KBM-7 (cell line): ENCODE measurements around the gene EFCAB12.
"Not testable (repeated sequence)": the region's sequence is repeated elsewhere in the genome, so short reads cannot be mapped to it uniquely, and the experiment has no call there.

Source experiments
- DNase-seq: peaks from one replicate; pipeline ENCODE4 v3.0.0-alpha.2; 2015
- in situ Hi-C: fragments of 300-500 bp; cut with MboI; formaldehyde crosslinking; loops from 2 replicates; pipeline ENCODE4 v1.14.3; 2020; ENCODE audit warnings: low sequenced_read_pairs, low pct_unique_long_range_greater_than_20kb, mixed read lengths

Gene EFCAB12

DNA sequence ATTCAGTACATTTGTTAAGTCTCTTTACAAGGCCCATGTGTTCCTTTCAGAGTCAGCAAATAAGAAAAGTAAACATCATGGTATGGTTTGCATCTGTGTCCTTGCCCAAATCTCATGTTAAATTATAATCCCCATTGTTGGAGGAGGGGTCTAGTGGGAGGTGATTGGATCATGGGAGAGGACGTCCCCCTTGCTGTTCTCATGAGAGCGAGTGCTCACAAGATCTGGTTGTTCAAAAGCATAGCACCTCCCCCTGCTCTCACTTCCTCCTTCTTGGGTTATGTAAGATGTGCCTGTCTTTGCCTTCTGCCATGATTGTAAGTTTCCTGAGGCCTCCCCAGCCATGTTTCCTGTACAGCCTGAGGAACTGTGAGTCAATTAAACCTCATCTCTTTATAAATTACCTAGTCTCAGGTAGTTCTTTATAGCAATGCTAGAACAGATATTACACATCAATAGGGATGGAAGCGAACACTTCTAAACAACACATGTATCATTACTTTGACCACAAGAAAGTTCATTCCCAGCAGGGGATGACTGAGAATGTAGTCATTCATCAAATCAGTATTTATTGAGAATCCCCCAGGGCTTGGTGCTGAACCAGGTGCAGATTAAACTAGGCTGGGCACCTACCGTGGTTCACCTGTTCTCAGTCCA lies 4.1 kb downstream of the EFCAB12 start:
- DNase-seq: peak; percentile 82
- in situ Hi-C loops: no loop called here

DNA sequence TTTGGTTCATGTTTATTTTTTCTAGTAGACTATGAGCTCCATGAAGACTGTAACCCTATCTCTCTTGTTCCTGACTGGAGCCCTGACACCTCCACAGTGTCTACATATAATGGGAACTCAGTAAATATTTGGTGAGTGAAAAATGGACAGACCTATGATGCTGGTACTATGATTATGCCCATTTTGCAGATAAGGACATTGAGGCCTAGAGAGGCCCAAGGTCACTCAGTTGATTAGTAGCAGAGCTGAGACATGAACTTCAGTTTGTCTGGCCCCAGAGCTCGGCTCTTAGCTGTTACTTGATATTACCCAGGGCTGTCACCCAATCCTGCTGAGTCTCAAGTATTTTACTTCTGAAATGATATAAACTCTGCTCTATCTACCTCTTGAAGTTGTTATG lies 5.5 kb downstream of the EFCAB12 start:
- no peak for DNase-seq
- in situ Hi-C loops: no loop called here

DNA sequence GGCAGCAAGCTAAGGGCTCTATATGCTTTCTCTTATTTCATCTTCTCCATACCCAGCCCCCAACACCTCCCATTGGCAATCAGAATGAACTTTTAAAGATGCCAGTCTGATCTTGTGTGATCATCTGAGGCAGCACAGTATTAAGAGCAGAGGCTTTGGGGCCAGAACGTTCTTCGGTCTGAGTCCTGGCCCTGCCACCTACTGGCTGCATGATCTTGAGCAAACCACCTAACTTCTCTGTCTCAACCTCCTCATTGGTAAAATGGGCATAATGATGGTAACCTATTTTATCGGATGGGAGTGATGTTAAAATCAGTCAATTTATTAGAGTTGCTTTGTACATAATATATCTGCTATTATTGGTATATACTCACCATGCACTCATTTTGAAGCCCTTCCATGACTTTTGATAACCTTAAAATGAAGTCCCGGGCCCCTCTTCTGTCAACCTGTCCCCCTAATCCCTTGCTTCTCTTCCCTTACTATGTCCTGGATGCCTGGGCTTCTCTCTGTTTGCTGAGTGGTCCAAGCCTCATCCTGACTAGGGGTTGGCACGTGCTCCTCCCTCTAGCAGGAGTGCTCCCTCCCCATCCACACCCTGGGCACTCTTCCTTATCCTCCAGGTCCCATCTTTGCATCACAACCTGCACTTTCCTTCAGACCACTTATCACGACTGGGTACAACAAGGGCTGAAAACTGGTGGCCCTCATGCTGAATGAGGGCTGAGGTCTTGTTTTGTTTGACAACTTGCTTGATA lies 6.3 kb downstream of the EFCAB12 start:
- no peak for DNase-seq
- in situ Hi-C loops: no loop called here

DNA sequence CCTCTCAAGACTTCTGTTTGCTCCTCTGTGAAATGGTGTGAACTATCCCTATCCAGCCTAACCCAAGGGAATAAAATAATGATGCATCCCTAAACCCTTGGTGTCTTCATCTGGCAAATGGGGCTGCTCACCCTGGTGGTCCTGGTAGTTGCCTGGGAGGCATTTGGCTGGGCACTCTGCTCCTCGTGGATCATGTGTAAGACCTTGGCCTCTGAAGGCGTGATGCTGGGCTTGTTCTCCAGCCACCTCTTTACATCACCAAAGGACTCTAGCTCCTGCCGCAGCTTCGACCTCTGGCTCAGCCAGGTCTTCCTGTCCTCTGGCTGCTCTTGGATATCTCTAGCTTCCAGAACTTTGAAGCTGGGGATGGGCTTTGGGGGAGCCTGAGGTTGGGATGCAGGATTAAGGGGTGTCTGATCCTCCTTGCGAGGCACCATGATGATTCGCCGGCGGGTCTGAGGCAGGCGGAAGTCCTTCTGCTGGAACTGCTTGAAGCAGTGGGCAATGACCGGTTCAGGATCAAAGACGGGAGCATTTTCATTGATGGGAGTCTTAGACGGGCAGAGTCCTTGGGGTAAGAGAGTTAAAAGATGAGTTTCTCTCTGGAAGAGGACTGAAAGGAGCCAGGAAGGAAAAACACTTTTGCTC lies 7.1 kb downstream of the EFCAB12 start:
- no peak for DNase-seq
- in situ Hi-C loops: no loop called here

DNA sequence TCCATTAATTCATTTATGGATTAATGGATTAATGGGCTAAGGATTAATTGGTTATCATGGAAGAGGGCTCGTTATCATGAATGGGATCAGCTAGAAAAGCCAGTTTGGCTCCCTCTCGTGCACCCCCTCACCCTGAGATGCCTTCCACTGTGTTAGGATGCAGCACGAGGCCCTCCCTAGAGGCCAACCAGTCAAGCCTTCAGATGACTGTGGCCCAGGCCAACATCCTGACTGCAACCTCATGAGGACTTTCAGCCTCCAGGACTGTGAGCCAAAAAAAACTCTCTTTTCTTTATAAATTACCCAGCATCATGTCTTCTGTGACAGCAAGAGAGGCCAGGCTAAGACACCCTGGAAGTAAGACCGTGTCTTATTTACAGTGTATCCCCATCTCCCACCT lies 9.0 kb downstream of the EFCAB12 start:
- in situ Hi-C loops: no loop called here
- no peak for DNase-seq

DNA sequence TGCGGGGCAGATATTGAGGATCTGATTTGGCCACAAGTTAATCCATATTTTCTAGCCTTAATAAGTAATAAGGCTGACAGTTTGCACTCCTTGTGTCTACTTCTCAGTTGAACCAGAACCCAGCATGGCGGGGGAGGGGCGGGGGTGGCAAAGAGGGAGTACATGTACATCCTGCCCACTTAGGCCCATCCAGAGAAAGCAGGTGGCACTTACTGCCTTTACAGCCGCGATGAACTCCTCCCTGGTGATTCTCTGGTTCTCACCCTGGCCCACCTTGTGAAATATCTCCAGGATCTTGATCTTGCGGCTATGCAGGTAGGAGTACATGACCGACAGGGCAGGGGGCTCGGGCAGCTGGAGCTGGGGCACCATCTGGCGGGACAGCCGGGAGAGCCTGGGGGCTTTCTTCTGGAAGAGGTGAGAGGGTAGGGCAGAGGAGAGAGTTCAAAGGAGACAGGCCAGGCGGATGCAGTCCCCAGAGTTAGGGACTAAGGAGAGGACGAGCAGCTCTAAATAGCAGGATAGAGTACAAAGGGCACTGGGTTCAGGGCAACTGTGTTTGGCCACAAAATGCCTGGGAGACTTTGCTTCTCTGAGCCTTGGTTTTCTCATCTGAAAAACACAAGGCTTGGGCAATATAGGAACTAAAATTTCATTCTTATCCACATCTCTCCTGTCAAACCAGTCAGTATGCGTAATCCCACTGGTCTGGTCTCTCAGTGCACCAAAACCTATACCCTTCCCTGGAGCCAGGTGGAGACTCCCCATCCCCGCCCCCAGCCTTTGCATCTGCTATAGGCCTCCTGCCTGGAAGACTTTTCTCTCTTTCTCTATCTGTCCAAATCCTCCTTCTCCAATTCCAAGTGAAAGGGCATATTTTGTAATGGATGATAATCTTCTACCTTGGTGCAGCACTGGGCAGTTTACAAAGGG lies 10.1 kb downstream of the EFCAB12 start:
- no peak for DNase-seq
- in situ Hi-C loops: no loop called here

DNA sequence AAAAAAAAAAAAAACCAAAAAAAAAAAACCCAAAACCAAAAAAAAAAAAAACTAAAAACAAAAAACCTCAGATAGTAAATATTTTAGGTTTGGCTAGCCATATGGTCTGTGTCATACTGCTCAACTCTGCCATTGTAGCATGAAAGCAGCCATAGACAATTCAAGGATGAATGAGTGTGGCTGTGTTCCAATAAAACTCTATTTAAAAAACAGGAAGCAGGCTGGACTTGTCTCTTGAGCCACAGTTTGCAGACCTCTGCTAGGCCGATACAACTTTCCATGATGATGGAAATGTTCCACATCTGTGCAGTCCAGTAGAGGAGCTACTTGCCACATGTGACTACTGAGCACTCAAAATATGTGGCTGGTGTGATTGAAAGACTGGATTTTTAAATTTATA lies 11.1 kb downstream of the EFCAB12 start:
- DNase-seq: peak; percentile 25
- in situ Hi-C loops: no loop called here

DNA sequence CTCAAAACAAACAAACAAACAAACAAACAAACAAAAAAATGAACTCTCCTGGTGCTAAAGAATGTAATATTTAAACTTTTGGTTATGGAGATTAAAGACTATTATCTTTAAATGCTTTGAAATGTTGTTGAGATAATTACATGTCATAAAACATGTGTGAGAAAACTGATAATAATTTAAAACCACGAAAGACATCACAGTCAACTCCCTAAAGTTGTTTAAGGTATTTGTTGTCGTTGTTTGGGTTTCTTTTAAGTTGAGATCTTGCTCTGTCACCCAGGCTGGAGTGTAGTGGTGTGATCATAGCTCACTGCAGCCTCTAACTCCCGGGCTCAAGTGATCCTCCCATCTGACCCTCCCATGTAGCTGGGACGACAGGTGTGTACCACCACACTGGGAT lies 12.0 kb downstream of the EFCAB12 start:
- DNase-seq: no peak
- in situ Hi-C loops: no loop called here

DNA sequence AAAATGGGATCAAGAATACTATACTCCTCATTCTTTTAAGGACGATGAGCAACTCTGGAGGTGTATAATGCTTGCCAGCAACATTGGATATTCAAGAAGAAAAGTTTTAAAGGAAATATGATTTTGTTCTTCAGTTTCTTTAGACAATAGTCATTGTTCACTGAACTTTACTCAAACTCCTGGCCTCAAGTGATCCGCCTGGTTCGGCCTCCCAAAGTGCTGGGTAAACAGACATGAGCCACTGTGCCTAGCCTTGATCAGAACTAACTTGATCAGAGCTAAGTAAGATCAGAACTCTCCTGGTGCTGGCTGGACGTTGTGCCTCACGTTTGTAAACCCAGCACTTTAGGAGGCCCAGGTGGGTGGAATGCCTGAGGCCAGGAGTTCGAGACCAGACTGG lies 12.6 kb downstream of the EFCAB12 start:
- no peak for DNase-seq
- in situ Hi-C loops: no loop called here

DNA sequence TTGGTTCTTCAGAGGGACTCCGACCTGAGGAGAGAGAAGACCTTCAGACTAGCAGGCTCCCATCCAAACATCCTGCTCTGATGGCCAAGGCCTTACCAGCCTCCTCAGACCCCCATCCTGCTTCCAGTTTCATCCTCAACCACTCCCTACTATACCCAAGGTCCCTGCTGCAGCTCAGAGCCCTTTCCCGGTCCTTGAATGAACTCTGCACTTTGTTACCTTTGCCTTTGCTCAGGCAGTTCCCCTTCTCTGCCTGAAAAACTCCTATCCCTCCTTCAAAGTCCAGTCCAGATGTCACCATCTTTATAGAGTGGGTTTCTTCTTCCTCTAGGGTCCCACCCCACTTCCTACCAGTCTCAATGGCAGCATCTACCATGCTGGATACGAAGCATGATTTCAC lies 13.1 kb downstream of the EFCAB12 start:
- in situ Hi-C loops: no loop called here

DNA sequence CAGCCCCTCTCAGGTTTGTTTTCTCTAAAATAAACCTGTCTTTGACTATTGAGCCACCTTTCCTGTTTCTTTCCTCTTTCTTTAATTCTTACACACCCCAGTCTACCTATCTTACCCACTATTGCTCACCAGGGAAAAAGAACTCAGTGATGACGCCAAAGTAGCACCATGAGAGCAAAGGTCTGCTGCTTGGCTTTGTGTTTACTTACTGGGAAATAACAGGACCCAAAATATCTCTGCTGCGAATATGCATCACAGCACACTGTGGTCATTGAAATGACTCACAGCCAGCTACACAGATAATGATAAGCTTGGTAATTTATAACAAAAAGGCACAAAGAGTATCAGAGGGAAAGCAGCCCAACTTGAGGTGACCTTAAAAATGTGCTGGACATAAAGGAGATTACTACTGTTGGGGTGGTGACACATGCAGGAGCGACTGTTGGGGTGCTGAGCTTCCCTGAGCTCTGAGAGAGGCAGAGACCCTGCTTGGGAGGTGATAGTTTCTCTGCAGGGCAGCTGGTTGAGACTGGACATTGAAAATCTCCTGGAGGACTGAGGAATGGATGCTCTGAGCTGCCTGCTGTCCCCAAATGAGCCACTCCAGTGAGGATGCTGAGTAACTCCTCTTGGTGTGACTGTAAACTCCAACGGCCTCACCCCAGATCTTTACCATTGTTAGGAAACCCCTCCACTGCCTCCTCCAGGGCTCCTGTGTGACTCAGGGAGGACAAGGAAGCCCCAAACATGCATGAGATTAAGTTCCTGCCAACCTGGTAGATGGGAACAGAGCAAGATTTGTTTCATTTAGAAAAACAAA lies 14.5 kb downstream of the EFCAB12 start:
- no peak for DNase-seq
- in situ Hi-C loops: no loop called here

More for the DNA sequence above, 13.1 kb downstream of the EFCAB12 start:
- no peak for DNase-seq

DNA sequence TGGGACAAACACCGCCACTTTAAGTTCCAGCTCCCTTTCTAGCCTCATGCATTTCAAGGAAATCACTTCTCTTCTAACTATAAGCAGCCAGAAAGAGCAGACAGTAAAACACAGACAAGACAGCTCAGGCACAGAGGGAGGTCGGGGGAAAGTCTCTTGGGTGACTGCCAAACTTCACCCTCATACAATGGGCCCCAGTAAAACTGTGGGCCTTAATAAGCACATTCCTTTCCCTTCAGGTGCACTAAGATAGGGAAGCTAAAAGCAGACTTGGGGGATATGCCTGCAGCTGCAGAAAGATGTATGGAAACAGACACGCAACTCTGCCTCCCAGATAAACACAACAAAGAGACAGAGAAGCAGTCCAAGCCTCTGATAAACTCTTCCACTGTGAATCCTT lies 15.2 kb downstream of the EFCAB12 start:
- in situ Hi-C loops, DNase-seq: not testable (repeated sequence)

DNA sequence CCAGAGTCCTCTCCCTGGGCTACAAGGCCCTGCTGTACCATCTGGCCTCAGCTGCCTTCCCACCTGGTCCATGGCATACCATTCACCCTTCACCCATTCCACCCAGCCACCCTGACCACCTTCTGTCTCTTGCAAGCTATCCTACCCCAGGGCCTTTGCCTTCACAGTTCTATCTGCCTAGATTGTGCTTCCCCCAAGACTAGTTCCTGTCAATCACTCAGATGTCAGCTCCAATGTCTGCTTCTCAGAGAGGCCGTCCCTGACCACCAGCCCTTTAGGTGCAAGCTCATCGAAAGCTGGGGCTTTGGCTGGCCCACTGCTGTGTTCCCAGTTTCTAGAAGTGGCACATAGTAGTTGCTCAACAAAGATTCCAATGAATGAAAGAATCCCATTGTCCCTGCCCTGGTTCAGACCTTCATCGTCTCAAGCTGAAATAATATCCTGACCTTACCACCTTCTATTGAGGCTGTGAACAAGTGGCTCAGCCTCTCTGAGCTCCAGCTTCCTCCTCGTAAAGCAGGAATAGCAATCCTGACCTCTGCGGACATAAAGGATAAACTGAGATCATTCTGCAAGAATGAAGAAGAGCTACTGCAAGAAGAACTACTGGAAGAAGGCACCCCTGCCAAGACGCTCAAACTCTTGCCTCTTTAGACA lies 15.8 kb downstream of the EFCAB12 start:
- in situ Hi-C loops: no loop called here
- no peak for DNase-seq

DNA sequence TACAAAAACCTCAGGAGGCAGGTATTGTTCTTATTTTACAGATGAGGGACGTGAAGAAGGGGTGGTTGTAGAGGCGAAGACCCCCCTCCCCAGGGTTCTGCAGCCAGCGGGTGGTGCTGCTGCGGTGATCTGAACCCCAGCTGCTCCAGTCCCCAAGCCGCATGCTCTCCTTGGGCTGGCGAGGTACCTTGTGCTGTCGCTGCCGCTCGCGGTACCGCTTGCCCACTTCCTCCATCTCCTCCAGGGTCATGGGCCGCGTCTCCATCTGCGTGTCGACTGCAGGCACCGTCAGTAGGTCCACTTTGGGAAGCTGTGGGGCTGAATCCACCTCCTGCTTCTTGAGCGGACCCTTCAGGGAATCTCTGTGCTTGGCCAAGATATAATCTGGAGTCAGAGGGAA lies 17.5 kb downstream of the EFCAB12 start:
- in situ Hi-C loops: no loop called here
- DNase-seq: no peak

DNA sequence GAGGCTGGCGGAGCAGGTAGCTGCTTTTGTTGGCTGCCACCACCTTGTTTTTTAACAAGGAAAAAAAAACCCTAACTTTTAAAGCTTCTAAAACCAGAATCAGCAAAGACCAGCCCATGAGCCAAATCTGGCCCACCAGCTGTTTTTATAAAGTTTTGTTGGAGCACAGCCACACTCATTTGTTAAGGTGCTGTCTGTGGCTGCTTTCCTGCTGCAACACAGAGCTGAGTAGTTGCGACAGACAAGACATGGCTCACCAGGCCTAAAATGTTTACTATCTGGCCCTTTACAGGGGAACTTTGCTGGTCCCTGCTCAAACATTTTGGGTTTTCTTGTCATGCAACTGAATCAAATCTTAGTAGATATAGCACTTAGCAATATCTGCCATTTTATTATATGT lies 18.9 kb downstream of the EFCAB12 start:
- no peak for DNase-seq
- in situ Hi-C loops: no loop called here

DNA sequence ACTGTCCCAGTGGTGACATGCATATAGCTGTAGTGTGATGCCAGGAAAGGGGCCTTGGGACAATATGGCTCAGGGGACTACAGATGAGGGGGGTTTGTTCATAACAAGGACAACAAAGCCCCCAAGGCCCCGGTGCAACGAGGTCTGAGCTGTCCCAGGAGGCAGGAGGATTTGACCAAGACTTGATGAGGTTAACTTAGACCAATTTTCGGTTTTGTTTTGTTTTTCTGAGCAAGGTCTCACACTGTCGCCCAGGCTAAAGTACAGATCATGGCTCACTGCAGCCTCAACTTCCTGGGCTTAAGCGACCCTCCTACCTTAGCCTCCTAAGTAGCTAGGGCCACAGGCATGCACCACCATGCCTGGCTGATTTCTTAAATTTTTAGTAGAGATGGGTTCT lies 23.8 kb downstream of the EFCAB12 start:
- DNase-seq: no peak

DNA sequence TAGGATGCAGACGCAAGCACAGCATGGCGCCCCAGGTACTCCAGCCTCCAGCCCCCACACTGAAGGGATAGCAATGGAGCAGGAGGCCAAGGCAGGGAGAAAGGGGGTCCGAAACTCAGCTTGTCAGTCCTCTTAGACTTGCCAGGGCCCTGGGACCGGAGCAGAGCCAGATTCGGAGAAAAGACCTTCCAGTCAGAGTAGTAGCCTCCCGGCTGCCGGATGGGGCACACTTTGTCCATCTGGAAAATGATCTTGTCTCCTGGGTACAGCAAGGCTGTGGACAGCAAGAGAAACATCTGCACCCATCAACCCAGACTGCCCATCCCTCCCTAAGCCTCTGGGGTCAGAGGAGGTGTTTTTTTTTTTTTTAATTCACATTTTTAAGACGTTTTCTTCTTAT lies 24.3 kb downstream of the EFCAB12 start:
- in situ Hi-C loops: no loop called here
- DNase-seq: no peak

More for the DNA sequence above, 23.8 kb downstream of the EFCAB12 start:
- in situ Hi-C loops: no loop called here

DNA sequence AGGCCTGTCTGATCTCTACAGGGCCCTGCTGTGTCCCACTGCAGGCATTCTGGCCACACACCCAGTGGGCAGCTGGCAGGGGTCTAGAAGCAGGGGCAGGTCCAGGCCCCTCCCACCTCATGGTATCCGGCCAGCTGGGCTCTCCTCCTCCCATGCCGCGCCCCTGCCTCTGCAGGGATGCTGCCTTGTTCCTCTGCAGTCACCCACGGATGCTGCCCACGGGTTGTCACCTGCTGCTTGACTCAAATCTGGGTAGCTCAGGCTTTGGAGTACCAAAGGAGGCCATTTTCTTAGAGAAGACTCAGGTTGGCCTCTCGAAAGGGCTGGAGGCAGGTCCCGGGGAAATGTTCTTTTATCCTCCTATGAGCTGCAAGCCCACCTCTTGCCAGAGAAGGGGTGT lies 25.0 kb downstream of the EFCAB12 start:
- in situ Hi-C loops: no loop called here

More for the DNA sequence above, 25.0 kb downstream of the EFCAB12 start:
- no peak for DNase-seq
